Middle frontal gyrus (tissue), 1 donor: ENCODE data around the gene DNAJC18.
"Not testable (repeated sequence)": the region's sequence is repeated elsewhere in the genome, so short reads cannot be mapped to it uniquely, and the experiment has no call there.

Experiments used
- DNase-seq: peaks from one replicate; pipeline ENCODE4 v3.0.0-alpha.2; 2015; ENCODE audit warnings: low spot score; ENCODE audit errors: extremely low spot score

The DNAJC18 gene

GRCh38 chr5:139461176-139461575, 21.9 kb upstream of the DNAJC18 start:
- no peak for DNase-seq

GRCh38 chr5:139460455-139460854, 21.1 kb upstream of the DNAJC18 start:
- DNase-seq: no peak

- no peak for DNase-seq
These were observed 20.2 kb upstream of the DNAJC18 start for GRCh38 chr5:139459451-139459934.

GRCh38 chr5:139458580-139459407, 19.5 kb upstream of the DNAJC18 start:
- no peak for DNase-seq

- DNase-seq: no peak
These were observed 18.5 kb upstream of the DNAJC18 start for GRCh38 chr5:139457653-139458306.

- DNase-seq: no peak
These were observed 17.9 kb upstream of the DNAJC18 start for GRCh38 chr5:139457241-139457640.

- no peak for DNase-seq
These were observed 17.5 kb upstream of the DNAJC18 start for GRCh38 chr5:139456776-139457175.

- no peak for DNase-seq
These were observed 15.4 kb upstream of the DNAJC18 start for GRCh38 chr5:139454568-139455290.

- DNase-seq: no peak
These were observed 14.6 kb upstream of the DNAJC18 start for GRCh38 chr5:139453683-139454567.

GRCh38 chr5:139451878-139452660, 12.7 kb upstream of the DNAJC18 start:
- no peak for DNase-seq

GRCh38 chr5:139451176-139451575, 11.9 kb upstream of the DNAJC18 start:
- DNase-seq: no peak

GRCh38 chr5:139446956-139447779, 7.8 kb upstream of the DNAJC18 start:
- DNase-seq: no peak

- no peak for DNase-seq
These were observed 6.2 kb upstream of the DNAJC18 start for GRCh38 chr5:139445325-139446170.

GRCh38 chr5:139443831-139444453, 4.6 kb upstream of the DNAJC18 start:
- no peak for DNase-seq

GRCh38 chr5:139440416-139440815, 1.1 kb upstream of the DNAJC18 start:
- not testable (repeated sequence) for DNase-seq

- DNase-seq: no peak
These were observed 665 bp downstream of the DNAJC18 start for GRCh38 chr5:139438707-139439012.

- DNase-seq: no peak
These were observed 3.6 kb downstream of the DNAJC18 start for GRCh38 chr5:139435676-139436075.

GRCh38 chr5:139431706-139432105, 7.6 kb downstream of the DNAJC18 start:
- no peak for DNase-seq
